K562 (cell line): ENCODE data around the gene LETM1. TPM values are rescaled to one million over a fixed set of nuclear protein-coding genes. Genes with fewer than 3 reads are reported as not detected.

ENCODE experiments used
- ATAC-seq: fragments of 200-7000 bp; cut with Tn5 transposase; 3 replicates; pipeline ENCODE4 v1.9.1; 2020; ENCODE audit warnings: moderate library complexity
- BruUV-seq: library from RNA; stranded (reverse); fragments of 400-500 nt; replicated peaks from 2 replicates; lab custom pipeline; 2021; lab: Mats Ljungman, UMichigan
- CTCF ChIA-PET: fragments of 300-600 bp; formaldehyde crosslinking; extraction: SDS; loops from one replicate; lab custom pipeline; 2021; ENCODE audit warnings: low intra/inter-chr PET ratio; lab: Yijun Ruan, JAX
- POLR2A ChIA-PET: fragments of 300-600, 350-650 bp; sonication (Branson Sonifier 250); formaldehyde crosslinking; extraction: SDS; loops from one replicate; lab custom pipeline; 2021; ENCODE audit warnings: antibody characterized with exemption, inconsistent platforms; lab: Yijun Ruan, JAX
- DNase-seq, 4 experiments: peaks; one replicate each; pipeline versions ENCODE4 v3.0.0 to v3.0.0-alpha.2; 2011 to 2018; ENCODE audit warnings: low spot score in 3 of 4, mixed read lengths in 3 of 4; ENCODE audit errors: extremely low read depth in 1 of 4
- FAIRE-seq: peaks from 2 replicates; lab custom pipeline; 2011; peaks lifted over from hg19 to GRCh38; lab: Jason Lieb, UNC
- H2AFZ ChIP-seq: 2 replicates; pipeline ENCODE4 v1.6.0; 2011; ENCODE audit warnings: low read depth, low read length, control low read depth, inconsistent platforms
- H3K27ac ChIP-seq: fragments of 200-600 bp; 3 replicates; pipeline ENCODE4 v1.8.0; 2011; ENCODE audit warnings: low read depth, mild to moderate bottlenecking, control low read depth, inconsistent platforms, low read length, moderate library complexity, mixed read lengths; ENCODE audit errors: extremely low read depth
- H3K27me3 ChIP-seq, 2 experiments: fragments of 300-600 bp in 1 of 2; 2 replicates in 1 of 2; 3 replicates in 1 of 2; pipeline versions ENCODE4 v1.6.0 to v1.8.0; 2011; ENCODE audit warnings: inconsistent platforms in 2 of 2, low read length in 2 of 2, mild to moderate bottlenecking in 1 of 2, mixed read lengths in 1 of 2, moderate library complexity in 1 of 2; ENCODE audit not compliant: control insufficient read depth in 2 of 2, insufficient read depth in 2 of 2
- H3K36me3 ChIP-seq: fragments of 300-600 bp; 3 replicates; pipeline ENCODE4 v1.8.0; 2011; ENCODE audit warnings: mild to moderate bottlenecking, low read length, inconsistent platforms; ENCODE audit not compliant: control insufficient read depth, insufficient read depth
- H3K4me1 ChIP-seq, 2 experiments: fragments of 200-600 bp in 1 of 2; replicated peaks in 1 of 2; 2 replicates in 1 of 2; 3 replicates in 1 of 2; pipeline versions ENCODE4 v1.5.1 to v1.8.0; 2011; ENCODE audit warnings: inconsistent platforms in 2 of 2, low read length in 2 of 2, mild to moderate bottlenecking in 1 of 2, mixed read lengths in 1 of 2, moderate library complexity in 1 of 2; ENCODE audit not compliant: control insufficient read depth in 2 of 2, insufficient read depth in 2 of 2
- H3K4me2 ChIP-seq: 2 replicates; pipeline ENCODE4 v1.6.1; 2011; ENCODE audit warnings: low read length, control low read depth, inconsistent platforms, mixed read lengths; ENCODE audit not compliant: insufficient read depth
- H3K4me3 ChIP-seq: fragments of 200-600 bp; sonication (generic), shearing (Covaris generic); 2 replicates; pipeline ENCODE4 v1.5.1; 2016; ENCODE audit warnings: control low read depth, inconsistent platforms
- H3K79me2 ChIP-seq: fragments of 200-600 bp; 3 replicates; pipeline ENCODE4 v1.8.0; 2011; ENCODE audit warnings: low read length, inconsistent platforms; ENCODE audit not compliant: control insufficient read depth, insufficient read depth
- H3K9ac ChIP-seq, 2 experiments: 2 replicates each; pipeline versions ENCODE4 v1.6.0 to v1.6.1; 2011; ENCODE audit warnings: low read depth in 2 of 2, low read length in 2 of 2, control low read depth in 1 of 2, inconsistent platforms in 1 of 2, mild to moderate bottlenecking in 1 of 2, mixed read lengths in 1 of 2; ENCODE audit not compliant: insufficient read depth in 1 of 2
- H3K9me1 ChIP-seq: one replicate; pipeline ENCODE4 v1.6.0; 2011; ENCODE audit warnings: inconsistent platforms, mild to moderate bottlenecking, low read length, moderate library complexity; ENCODE audit not compliant: control insufficient read depth, insufficient read depth
- H3K9me3 ChIP-seq: replicated peaks from 2 replicates; pipeline ENCODE4 v1.5.1; 2011; ENCODE audit warnings: low read depth, low read length, inconsistent platforms; ENCODE audit not compliant: control insufficient read depth, insufficient read depth
- H4K20me1 ChIP-seq: replicated peaks from 2 replicates; pipeline ENCODE4 v1.6.1; 2011; ENCODE audit warnings: low read length, inconsistent platforms, mixed read lengths; ENCODE audit not compliant: control insufficient read depth, insufficient read depth
- BCOR ChIP-seq: fragments of 450-650 bp; IDR thresholded peaks from 2 replicates; pipeline ENCODE4 v1.6.1; 2016
- RREB1 ChIP-seq: fragments of 250-450 bp; sonication (Bioruptor Pico); IDR thresholded peaks from 2 replicates; pipeline ENCODE4 v1.4.0; 2020
- ZFP91 ChIP-seq: sonication (generic); formaldehyde crosslinking; IDR thresholded peaks from 2 replicates; pipeline ENCODE4 v1.8.0; 2022; ENCODE audit warnings: mild to moderate bottlenecking, missing genetic modification reagents
- ZHX1 ChIP-seq: fragments of 150-350 bp; conservative IDR thresholded peaks from 2 replicates; pipeline ENCODE4 v1.6.1; 2014; ENCODE audit warnings: low read length
- WGBS: fragments of 100-300 bp; shearing (Covaris generic); methylation state at CpG from one replicate; pipeline ENCODE4 v1.1.6; 2016; ENCODE audit warnings: low coverage, mixed read lengths; ENCODE audit not compliant: insufficient coverage; ENCODE audit errors: missing lambda C conversion rate; 5-methylcytosine and 5-hydroxymethylcytosine counted together
- in situ Hi-C: fragments of 300-500 bp; cut with MboI; formaldehyde crosslinking; loops from 4 replicates; pipeline ENCODE4 v1.15.0; 2018; ENCODE audit warnings: inconsistent platforms, mixed read lengths
- intact Hi-C: fragments of 100-400 bp; cut with micrococcal nuclease; formaldehyde crosslinking; loops from 2 replicates; pipeline ENCODE4 v1.14.2; 2022
- polyA plus RNA-seq, 8 experiments: library from polyadenylated mRNA; depleted of rRNA in 4 of 8; stranded (reverse) in 5 of 8; unstranded in 3 of 8; fragments of >200 nt; fragmentation: Nextera tagmentation in 2 of 8; fragmentation: Illumina TruSeq in 1 of 8; extraction: Ambion mirVana in 2 of 8; extraction: Trizol in 1 of 8; gene quantifications; 2 replicates each; pipeline versions ENCODE4 v1.2.1 to v1.2.3, GENCODE V29; 2011 to 2014; ENCODE audit warnings: inconsistent platforms in 1 of 8, missing spikeins in 1 of 8
- total RNA-seq, 7 experiments: library from RNA; depleted of rRNA in 6 of 7; stranded (reverse); fragments of >200 nt in 6 of 7; fragmentation: Illumina TruSeq in 2 of 7; extraction: Trizol in 2 of 7; gene quantifications; 2 replicates each; pipeline versions ENCODE4 v1.2.1 to v1.2.3, GENCODE V29; 2011 to 2021; ENCODE audit warnings: low replicate concordance in 1 of 7
- TF ChIP-seq, protein P1 (sequence below): sonication (generic); formaldehyde crosslinking; IDR thresholded peaks from 2 replicates; pipeline ENCODE4 v1.8.1; 2023; ENCODE audit warnings: mild to moderate bottlenecking, missing genetic modification reagents

Gene LETM1
- total and polyA plus RNA-seq, 9 of the 15 experiments (the other 6 are each of a cell fraction or from before 2014, with no cell fraction given) = 3.9 to 109 (median 35.0) TPM

GRCh38 chr4:1851575-1852410 is 4.2 kb downstream of the LETM1 start:
- 79% methylated on average over 13 of the region's 16 CpGs for WGBS
- H3K79me2 ChIP-seq = peaks cover 86% of the 10 kb centered on the region
- no TSS peak for BruUV-seq
- in situ Hi-C loops (no loop called here), intact Hi-C loops (no loop called here)
- H3K27ac ChIP-seq = peak overlapping the region; percentile 29; the same call in 1 of the 3 replicates
- CTCF ChIA-PET = no interaction called here
- no peaks in the 10 kb centered on the region for H3K9me3 ChIP-seq
- no peak overlapping the region for H3K4me2 ChIP-seq
- peak overlapping the region in 1 of 2 experiments; percentile 68; a peak in 2 of 4 replicates for H3K9ac ChIP-seq
- peaks cover 27% of the 10 kb centered on the region for H4K20me1 ChIP-seq
- peaks cover 32 to 54% of the 10 kb centered on the region in 2 experiments for H3K4me1 ChIP-seq
- POLR2A ChIA-PET = interaction anchor here (0.6 to 1.2 kb wide), 3 partner anchors 8 to 118 kb away, joined by 3 to 4 read pairs (median 3); no protein-coding TSS in a partner anchor
- peaks cover 52% of the 10 kb centered on the region for H3K36me3 ChIP-seq
- DNase-seq (peak in 1 of 4 experiments; percentile 27), FAIRE-seq (no peak), ATAC-seq (no peak)
- peaks cover 11% of the 10 kb centered on the region for H3K9me1 ChIP-seq
- H3K27me3 ChIP-seq = no peaks in the 10 kb centered on the region
- H2AFZ ChIP-seq = no peak overlapping the region
- no peak overlapping the region for H3K4me3 ChIP-seq
- TF ChIP-seq BCOR (no peak), ZHX1 (no peak), RREB1 (CRISPR knock-in tag) (no peak), ZFP91 (CRISPR knock-in tag) (no peak)
- TF ChIP-seq, protein P1, sequence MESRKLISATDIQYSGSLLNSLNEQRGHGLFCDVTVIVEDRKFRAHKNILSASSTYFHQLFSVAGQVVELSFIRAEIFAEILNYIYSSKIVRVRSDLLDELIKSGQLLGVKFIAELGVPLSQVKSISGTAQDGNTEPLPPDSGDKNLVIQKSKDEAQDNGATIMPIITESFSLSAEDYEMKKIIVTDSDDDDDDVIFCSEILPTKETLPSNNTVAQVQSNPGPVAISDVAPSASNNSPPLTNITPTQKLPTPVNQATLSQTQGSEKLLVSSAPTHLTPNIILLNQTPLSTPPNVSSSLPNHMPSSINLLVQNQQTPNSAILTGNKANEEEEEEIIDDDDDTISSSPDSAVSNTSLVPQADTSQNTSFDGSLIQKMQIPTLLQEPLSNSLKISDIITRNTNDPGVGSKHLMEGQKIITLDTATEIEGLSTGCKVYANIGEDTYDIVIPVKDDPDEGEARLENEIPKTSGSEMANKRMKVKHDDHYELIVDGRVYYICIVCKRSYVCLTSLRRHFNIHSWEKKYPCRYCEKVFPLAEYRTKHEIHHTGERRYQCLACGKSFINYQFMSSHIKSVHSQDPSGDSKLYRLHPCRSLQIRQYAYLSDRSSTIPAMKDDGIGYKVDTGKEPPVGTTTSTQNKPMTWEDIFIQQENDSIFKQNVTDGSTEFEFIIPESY (CRISPR knock-in tag) = peak; percentile 46; the same call in 1 of the 2 replicates
